DOHH2 (cell line): ENCODE data around the gene NXF3.

Experiments used
- CTCF ChIP-seq: fragments of 200-600 bp; sonication (generic); IDR thresholded peaks from one replicate; pipeline ENCODE4 v1.5.1; 2014; ENCODE audit warnings: antibody characterized with exemption, mild to moderate bottlenecking, low read depth, low read length; ENCODE audit not compliant: poor library complexity, severe bottlenecking
- EZH2phosphoT487 ChIP-seq: fragments of 200-600 bp; sonication (generic); IDR thresholded peaks from 2 replicates; pipeline ENCODE4 v1.6.1; 2017; ENCODE audit warnings: borderline replicate concordance, mild to moderate bottlenecking, antibody characterized with exemption, low read length, moderate library complexity, mixed read lengths

DNA sequence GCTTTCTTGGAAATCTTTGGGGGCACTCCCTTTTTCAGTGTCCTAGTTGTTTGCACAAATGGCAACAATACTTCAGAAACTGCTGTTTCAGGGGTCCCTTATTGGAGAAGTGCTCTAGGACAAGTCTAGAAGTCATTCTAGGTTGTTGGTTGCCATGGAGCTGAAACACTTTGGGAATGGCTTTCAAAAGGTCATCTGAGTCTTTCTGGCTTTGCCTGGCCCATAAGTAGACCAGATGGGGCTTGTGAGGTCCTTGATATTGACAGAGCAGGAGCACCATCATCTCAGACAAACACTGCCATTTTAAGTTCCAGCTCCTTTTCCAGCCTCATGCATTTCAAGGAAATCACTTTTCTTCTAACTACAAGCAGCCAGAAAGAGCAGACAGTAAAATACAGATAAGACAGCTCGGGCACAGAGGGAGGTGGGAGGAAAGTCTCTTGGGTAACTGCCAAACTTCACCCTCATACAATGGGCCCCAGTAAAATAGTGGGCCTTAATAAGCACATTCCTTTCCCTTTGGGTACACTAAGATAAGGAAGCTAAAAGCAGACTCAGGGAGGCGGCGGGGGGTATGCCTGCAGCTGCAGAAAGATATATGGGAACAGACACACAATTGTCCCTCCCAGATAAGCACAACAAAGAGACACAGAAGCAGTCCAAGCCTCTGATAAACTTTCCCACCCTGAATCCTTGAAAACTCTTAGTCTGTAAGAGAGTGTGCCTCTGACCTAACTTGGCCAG is 8.5 kb upstream of the NXF3 start:
- TF ChIP-seq CTCF (no peak), EZH2phosphoT487 (no peak)
